Endothelial cell of umbilical vein (primary cell): Measurements from ENCODE around the gene CCDC69. TPM values are rescaled to one million over a fixed set of nuclear protein-coding genes. Genes with fewer than 3 reads are reported as not detected.

Source experiments
- BruUV-seq: library from RNA; stranded (reverse); fragments of 400-500 nt; replicated peaks from 2 replicates; lab custom pipeline; 2021; lab: Mats Ljungman, UMichigan
- CTCF ChIA-PET: fragments of 300-600, 350-600 bp; sonication (Branson Sonifier 250); formaldehyde crosslinking; loops from one replicate; lab custom pipeline; 2021; ENCODE audit warnings: antibody characterized with exemption, inconsistent platforms; lab: Charles Lee
- POLR2A ChIA-PET: fragments of 300-600, 350-600 bp; sonication (Branson Sonifier 250); formaldehyde crosslinking; loops from one replicate; lab custom pipeline; 2021; ENCODE audit warnings: antibody characterized with exemption, inconsistent platforms; lab: Charles Lee
- DNase-seq: peaks from one replicate; pipeline ENCODE4 v3.0.0-alpha.2; 2011; ENCODE audit warnings: low read depth, low spot score
- FAIRE-seq: peaks from 2 replicates; lab custom pipeline; 2011; peaks lifted over from hg19 to GRCh38; lab: Jason Lieb, UNC
- H2AFZ ChIP-seq: 2 replicates; pipeline ENCODE4 v1.6.0; 2012; ENCODE audit warnings: low read depth, low read length, control low read depth, inconsistent platforms
- H3K27ac ChIP-seq: 2 replicates; pipeline ENCODE4 v1.5.1; 2011; ENCODE audit warnings: low read depth, mild to moderate bottlenecking, control low read depth, low read length, moderate library complexity; ENCODE audit not compliant: insufficient read depth
- H3K27me3 ChIP-seq, 2 experiments: 2 replicates each; pipeline versions ENCODE4 v1.6.0 to v1.6.1; 2011; ENCODE audit warnings: low read length in 2 of 2, mixed read lengths in 1 of 2; ENCODE audit not compliant: control insufficient read depth in 2 of 2, insufficient read depth in 2 of 2
- H3K36me3 ChIP-seq, 2 experiments: 2 replicates in 1 of 2; 3 replicates in 1 of 2; pipeline ENCODE4 v1.5.1; 2011; ENCODE audit warnings: low read length in 2 of 2, mild to moderate bottlenecking in 1 of 2, moderate library complexity in 1 of 2; ENCODE audit not compliant: control insufficient read depth in 2 of 2, insufficient read depth in 2 of 2; ENCODE audit errors: extremely low read depth in 1 of 2
- H3K4me1 ChIP-seq: 3 replicates; pipeline ENCODE4 v1.5.1; 2011; ENCODE audit warnings: mild to moderate bottlenecking, low read length; ENCODE audit not compliant: control insufficient read depth, insufficient read depth; ENCODE audit errors: extremely low read depth
- H3K4me2 ChIP-seq: 2 replicates; pipeline ENCODE4 v1.6.1; 2011; ENCODE audit warnings: low read length, control low read depth, mixed read lengths; ENCODE audit not compliant: insufficient read depth
- H3K4me3 ChIP-seq, 3 experiments: fragments of 200-600 bp in 1 of 3; sonication (generic), shearing (Covaris generic) in 1 of 3; replicated peaks in 1 of 3; 2 replicates each; pipeline ENCODE4 v1.5.1; 2011 to 2016; ENCODE audit warnings: control low read depth in 3 of 3, low read length in 3 of 3, mild to moderate bottlenecking in 2 of 3, inconsistent platforms in 1 of 3, low read depth in 1 of 3, moderate library complexity in 1 of 3; ENCODE audit not compliant: insufficient read depth in 1 of 3
- H3K79me2 ChIP-seq: 2 replicates; pipeline ENCODE4 v1.6.0; 2012; ENCODE audit warnings: low read length, inconsistent platforms; ENCODE audit not compliant: control insufficient read depth, insufficient read depth
- H3K9ac ChIP-seq: replicated peaks from 2 replicates; pipeline ENCODE3; 2011; ENCODE audit warnings: low read length, control low read depth; ENCODE audit not compliant: insufficient read depth; ENCODE audit errors: extremely low read depth
- H3K9me1 ChIP-seq: replicated peaks from 3 replicates; pipeline ENCODE4 v1.6.0; 2011; ENCODE audit warnings: mild to moderate bottlenecking, low read length; ENCODE audit not compliant: control insufficient read depth, insufficient read depth; ENCODE audit errors: extremely low read depth
- H3K9me3 ChIP-seq: replicated peaks from 2 replicates; pipeline ENCODE4 v1.5.1; 2012; ENCODE audit warnings: low read length, inconsistent platforms; ENCODE audit not compliant: control insufficient read depth, insufficient read depth
- H4K20me1 ChIP-seq: replicated peaks from 2 replicates; pipeline ENCODE3; 2011; ENCODE audit warnings: mild to moderate bottlenecking, low read length; ENCODE audit not compliant: control insufficient read depth, insufficient read depth; ENCODE audit errors: extremely low read depth
- CTCF ChIP-seq, 2 donors: IDR thresholded peaks; 1 replicate in 1 of 2; 2 replicates in 1 of 2; pipeline ENCODE4 v1.5.1; 2011; ENCODE audit warnings: low read length in 2 of 2, mild to moderate bottlenecking in 2 of 2, moderate library complexity in 2 of 2, control low read depth in 1 of 2, inconsistent platforms in 1 of 2, low read depth in 1 of 2; ENCODE audit not compliant: insufficient read depth in 1 of 2; ENCODE audit errors: extremely low read depth in 1 of 2
- EZH2 ChIP-seq: IDR thresholded peaks from 2 replicates; pipeline ENCODE4 v1.6.1; 2012; ENCODE audit warnings: borderline replicate concordance, low read depth, mild to moderate bottlenecking, moderate library complexity, low read length, inconsistent platforms; ENCODE audit not compliant: severe bottlenecking
- FOS ChIP-seq: IDR thresholded peaks from 2 replicates; pipeline ENCODE4 v1.6.1; 2011; ENCODE audit warnings: mild to moderate bottlenecking, low read length, moderate library complexity, borderline replicate concordance; ENCODE audit not compliant: insufficient read depth
- GATA2 ChIP-seq: IDR thresholded peaks from 2 replicates; pipeline ENCODE4 v1.7.0; 2011; ENCODE audit warnings: low read depth, mild to moderate bottlenecking, moderate library complexity, mixed read lengths, low read length; ENCODE audit not compliant: insufficient read length, insufficient read depth
- JUN ChIP-seq: IDR thresholded peaks from 2 replicates; pipeline ENCODE4 v1.6.1; 2011; ENCODE audit warnings: borderline replicate concordance, low read depth; ENCODE audit not compliant: insufficient read length, insufficient read depth
- MAX ChIP-seq: IDR thresholded peaks from 2 replicates; pipeline ENCODE4 v1.6.1; 2011; ENCODE audit not compliant: insufficient read depth, insufficient read length
- MYC ChIP-seq: IDR thresholded peaks from one replicate; pipeline ENCODE4 v1.6.1; 2011; ENCODE audit warnings: mild to moderate bottlenecking, low read depth, low read length
- POLR2A ChIP-seq: IDR thresholded peaks from 2 replicates; pipeline ENCODE4 v1.6.1; 2012; ENCODE audit warnings: low read depth, mild to moderate bottlenecking, control low read depth, low read length
- POLR2AphosphoS5 ChIP-seq: IDR thresholded peaks from 2 replicates; pipeline ENCODE4 v1.6.1; 2012; ENCODE audit warnings: low read depth, mild to moderate bottlenecking, control low read depth, low read length, moderate library complexity; ENCODE audit not compliant: insufficient read depth
- dilution Hi-C: fragments of 300-500 bp; cut with MboI; formaldehyde crosslinking; loops from one replicate; pipeline ENCODE4 v1.15.0; 2019; ENCODE audit warnings: low sequenced_read_pairs; ENCODE audit not compliant: extremely low pct_ligation_motif_present
- intact Hi-C: fragments of 100-400 bp; cut with micrococcal nuclease; formaldehyde crosslinking; loops from one replicate; pipeline ENCODE4 v1.10.0; 2022
- polyA plus RNA-seq, 4 experiments: library from polyadenylated mRNA; depleted of rRNA in 3 of 4; stranded (reverse) in 3 of 4; unstranded in 1 of 4; fragments of >200 nt; gene quantifications; 2 replicates each; pipeline versions ENCODE4 v1.2.1 to v1.2.3, GENCODE V29; 2011 to 2012; ENCODE audit warnings: missing spikeins in 1 of 4
- total RNA-seq: library from RNA; stranded (reverse); gene quantifications from 2 replicates; pipeline ENCODE4 v1.2.3, GENCODE V29; 2021

The CCDC69 gene
- total and polyA plus RNA-seq, 2 donors (not counting 3 experiments of a cell fraction or from before 2014, with no cell fraction given) = 4.1 to 4.5 TPM

GRCh38 chr5:151180291-151180690 lies 43.6 kb downstream of the CCDC69 start:
- CTCF ChIA-PET = no interaction called here

More at GRCh38 chr5:151180291-151180690, 43.6 kb downstream of the CCDC69 start:
- Histone ChIP-seq H4K20me1 (no peaks in the 10 kb centered on the region), H3K9me1 (no peaks in the 10 kb centered on the region), H3K27me3 (no peaks in the 10 kb centered on the region), H2AFZ (no peak overlapping the region), H3K27ac (no peak overlapping the region), H3K79me2 (no peaks in the 10 kb centered on the region), H3K4me3 (no peak overlapping the region), H3K4me1 (no peaks in the 10 kb centered on the region), H3K9ac (no peak overlapping the region), H3K4me2 (no peak overlapping the region), H3K36me3 (no peaks in the 10 kb centered on the region), H3K9me3 (no peaks in the 10 kb centered on the region)
- intact Hi-C loops = no loop called here
- POLR2A ChIA-PET = no interaction called here
- dilution Hi-C loops = no loop called here
- FAIRE-seq (no peak), DNase-seq (no peak)
- BruUV-seq = no TSS peak
- no peak for TF ChIP-seq MAX
- TF ChIP-seq MYC = no peak
- TF ChIP-seq EZH2 = no peak
- TF ChIP-seq POLR2AphosphoS5 = no peak
- no peak for TF ChIP-seq CTCF (IDR thresholded peaks at IDR 0.05; ENCODE audit: extremely low read depth in 1 of 2, insufficient read depth in 1 of 2, low read depth in 1 of 2, low read length in 2 of 2)
- TF ChIP-seq POLR2A = no peak
- no peak for TF ChIP-seq JUN
- no peak for TF ChIP-seq GATA2
- TF ChIP-seq FOS = no peak
